Measurements from ENCODE around the gene HASPIN. TPM values are rescaled to one million over a fixed set of nuclear protein-coding genes. Genes with fewer than 3 reads are reported as not detected.
"Not testable (repeated sequence)": the region's sequence is repeated elsewhere in the genome, so short reads cannot be mapped to it uniquely, and the experiment has no call there.

HASPIN gene
- total RNA-seq, 1 donor from 2014 or later, result 13.1 TPM

- H3K4me3 Mint-ChIP-seq, result no peak overlapping the region
- TF ChIP-seq CTCF (conservative IDR thresholded peaks at IDR 0.05), result no peak
- no peaks in the 10 kb centered on the region for H3K27me3 Mint-ChIP-seq
- H3K36me3 Mint-ChIP-seq, result peaks cover 6% of the 10 kb centered on the region
- no peak overlapping the region for H3K27ac Mint-ChIP-seq
- H3K9me3 Mint-ChIP-seq, result no peaks in the 10 kb centered on the region
- DNase-seq (ENCODE audit: extremely low spot score, unreplicated experiment), result no peak
- H3K4me1 Mint-ChIP-seq (ENCODE audit: unreplicated experiment), result peaks cover 20% of the 10 kb centered on the region
Observed at GRCh38 chr17:3730881-3731429, 7.3 kb downstream of the HASPIN start.

GRCh38 chr17:3732210-3732621 is 8.5 kb downstream of the HASPIN start:
- TF ChIP-seq CTCF (conservative IDR thresholded peaks at IDR 0.05), result no peak
- Mint-ChIP-seq H3K27me3 (no peaks in the 10 kb centered on the region), H3K4me1 (ENCODE audit: unreplicated experiment) (peaks cover 20% of the 10 kb centered on the region), H3K4me3 (no peak overlapping the region), H3K36me3 (peaks cover 3% of the 10 kb centered on the region), H3K27ac (no peak overlapping the region), H3K9me3 (no peaks in the 10 kb centered on the region)
- DNase-seq (ENCODE audit: extremely low spot score, unreplicated experiment), result no peak

- not testable (repeated sequence) for H3K9me3 Mint-ChIP-seq; H3K27ac Mint-ChIP-seq; H3K27me3 Mint-ChIP-seq; H3K36me3 Mint-ChIP-seq; H3K4me3 Mint-ChIP-seq; DNase-seq (ENCODE audit: extremely low spot score, unreplicated experiment)
- peaks cover 31% of the 10 kb centered on the region for H3K4me1 Mint-ChIP-seq (ENCODE audit: unreplicated experiment)
Observed at GRCh38 chr17:3734911-3735276, 11.2 kb downstream of the HASPIN start.

- no peak overlapping the region for H3K4me3 Mint-ChIP-seq
- no peaks in the 10 kb centered on the region for H3K9me3 Mint-ChIP-seq
- H3K4me1 Mint-ChIP-seq (ENCODE audit: unreplicated experiment), result peaks cover 30% of the 10 kb centered on the region
- no peaks in the 10 kb centered on the region for H3K36me3 Mint-ChIP-seq
- TF ChIP-seq CTCF (conservative IDR thresholded peaks at IDR 0.05), result no peak
- H3K27ac Mint-ChIP-seq, result no peak overlapping the region
- peaks cover 6% of the 10 kb centered on the region for H3K27me3 Mint-ChIP-seq
- DNase-seq (ENCODE audit: extremely low spot score, unreplicated experiment), result no peak
Observed at GRCh38 chr17:3735515-3735914, 11.8 kb downstream of the HASPIN start.

- H3K4me3 Mint-ChIP-seq, result peak overlapping the region; percentile 77
Observed at GRCh38 chr17:3738562-3739295, 15.0 kb downstream of the HASPIN start.

More at GRCh38 chr17:3738562-3739295, 15.0 kb downstream of the HASPIN start:
- no peaks in the 10 kb centered on the region for H3K9me3 Mint-ChIP-seq
- no peak for DNase-seq (ENCODE audit: extremely low spot score, unreplicated experiment)
- peaks cover 6% of the 10 kb centered on the region for H3K27me3 Mint-ChIP-seq
- TF ChIP-seq CTCF (conservative IDR thresholded peaks at IDR 0.05), result no peak
- peaks cover 19% of the 10 kb centered on the region for H3K4me1 Mint-ChIP-seq (ENCODE audit: unreplicated experiment)
- no peaks in the 10 kb centered on the region for H3K36me3 Mint-ChIP-seq
- H3K27ac Mint-ChIP-seq, result peak overlapping the region; percentile 73

All from type B pancreatic cell (in vitro differentiated cells).